GM12878 (cell line): ENCODE measurements around the gene MRPS14. TPM values are rescaled to one million over a fixed set of nuclear protein-coding genes. Genes with fewer than 3 reads are reported as not detected.

ENCODE experiments used
- ATAC-seq: fragments of 200-7000 bp; cut with Tn5 transposase; 3 replicates; pipeline ENCODE4 v1.9.1; 2020; ENCODE audit warnings: mild to moderate bottlenecking, moderate library complexity
- BruUV-seq: library from RNA; stranded (reverse); fragments of 400-500 nt; replicated peaks from 2 replicates; lab custom pipeline; 2021; lab: Mats Ljungman, UMichigan
- CTCF ChIA-PET: fragments of 300-600 bp; sonication (Branson Sonifier 250); formaldehyde crosslinking; extraction: SDS; loops from one replicate; lab custom pipeline; 2021; ENCODE audit warnings: inconsistent platforms; lab: Yijun Ruan, JAX
- POLR2A ChIA-PET: fragments of 350-600 bp; formaldehyde crosslinking; extraction: SDS; loops from one replicate; lab custom pipeline; 2021; ENCODE audit warnings: inconsistent platforms; lab: Charles Lee
- RAD21 ChIA-PET: fragments of 300-600 bp; sonication (Branson Sonifier 250); formaldehyde crosslinking; loops from one replicate; lab custom pipeline; 2023; ENCODE audit warnings: antibody characterized with exemption; ENCODE audit not compliant: unreplicated experiment; lab: Charles Lee
- SMC1A ChIA-PET: fragments of 300-600 bp; sonication (Branson Sonifier 250); formaldehyde crosslinking; loops from one replicate; lab custom pipeline; 2023; ENCODE audit not compliant: unreplicated experiment, uncharacterized antibody; lab: Charles Lee
- DNase-seq: peaks from one replicate; pipeline ENCODE4 v3.0.0-alpha.2; 2011; ENCODE audit warnings: low read depth, low spot score
- FAIRE-seq: peaks from 3 replicates; lab custom pipeline; 2011; peaks lifted over from hg19 to GRCh38; lab: Jason Lieb, UNC
- H2AFZ ChIP-seq: 2 replicates; pipeline ENCODE4 v1.6.0; 2011; ENCODE audit warnings: low read depth, low read length, control low read depth; ENCODE audit not compliant: control insufficient read depth
- H3K27ac ChIP-seq: 2 replicates; pipeline ENCODE4 v1.5.1; 2011; ENCODE audit warnings: control low read depth; ENCODE audit not compliant: control insufficient read depth, insufficient read depth
- H3K27me3 ChIP-seq, 2 experiments: replicated peaks in 1 of 2; 2 replicates each; pipeline versions ENCODE4 v1.6.0 to v1.6.1; 2011; ENCODE audit warnings: low read length in 1 of 2; ENCODE audit not compliant: control insufficient read depth in 2 of 2, insufficient read depth in 2 of 2
- H3K36me3 ChIP-seq, 2 experiments: 2 replicates each; pipeline ENCODE4 v1.5.1; 2011; ENCODE audit warnings: low read length in 1 of 2; ENCODE audit not compliant: control insufficient read depth in 2 of 2, insufficient read depth in 2 of 2
- H3K4me1 ChIP-seq: 2 replicates; pipeline ENCODE4 v1.6.1; 2011; ENCODE audit warnings: mild to moderate bottlenecking, low read length, moderate library complexity, mixed read lengths; ENCODE audit not compliant: control insufficient read depth, insufficient read depth
- H3K4me2 ChIP-seq: 2 replicates; pipeline ENCODE4 v1.6.0; 2011; ENCODE audit warnings: control low read depth; ENCODE audit not compliant: control insufficient read depth, insufficient read depth
- H3K4me3 ChIP-seq: fragments of 200-600 bp; sonication (generic); 2 replicates; pipeline ENCODE4 v1.5.1; 2016
- H3K79me2 ChIP-seq: 2 replicates; pipeline ENCODE4 v1.6.0; 2011; ENCODE audit warnings: low read length; ENCODE audit not compliant: control insufficient read depth, insufficient read depth
- H3K9ac ChIP-seq: 2 replicates; pipeline ENCODE4 v1.8.0; 2011; ENCODE audit warnings: low read length, control low read depth, mixed read lengths; ENCODE audit not compliant: control insufficient read depth, insufficient read depth
- H3K9me3 ChIP-seq: replicated peaks from 3 replicates; pipeline ENCODE4 v1.5.1; 2011; ENCODE audit warnings: mild to moderate bottlenecking, low read length; ENCODE audit not compliant: control insufficient read depth, insufficient read depth
- H4K20me1 ChIP-seq: 2 replicates; pipeline ENCODE4 v1.6.0; 2011; ENCODE audit not compliant: control insufficient read depth, insufficient read depth
- BHLHE40 ChIP-seq, 2 experiments: fragments of 450-650 bp in 1 of 2; IDR thresholded peaks; 2 replicates each; pipeline ENCODE4 v1.6.1; 2011 to 2017; ENCODE audit warnings: low read depth in 2 of 2, borderline replicate concordance in 1 of 2, improper control_type of control experiment in 1 of 2, low read length in 1 of 2, mild to moderate bottlenecking in 1 of 2
- E2F8 ChIP-seq: fragments of 450-650 bp; IDR thresholded peaks from 2 replicates; pipeline ENCODE4 v1.6.1; 2018; ENCODE audit warnings: mild to moderate bottlenecking, low read depth, moderate library complexity; ENCODE audit not compliant: partially characterized antibody
- HDAC6 ChIP-seq: fragments of 200-600 bp; sonication (generic); IDR thresholded peaks from one replicate; pipeline ENCODE4 v1.8.0; 2017; ENCODE audit warnings: antibody characterized with exemption; ENCODE audit not compliant: unreplicated experiment
- MEF2A ChIP-seq: IDR thresholded peaks from 2 replicates; pipeline ENCODE4 v1.6.1; 2011; ENCODE audit warnings: low read depth, mild to moderate bottlenecking, low read length, moderate library complexity; ENCODE audit not compliant: insufficient read depth
- RUNX3 ChIP-seq: IDR thresholded peaks from 2 replicates; pipeline ENCODE4 v1.6.1; 2012; ENCODE audit warnings: low read length, inconsistent platforms
- SREBF2 ChIP-seq: IDR thresholded peaks from 2 replicates; pipeline ENCODE4 v1.6.1; 2012; ENCODE audit warnings: mild to moderate bottlenecking, low read length
- STAT1 ChIP-seq: fragments of 450-650 bp; conservative IDR thresholded peaks from 2 replicates; pipeline ENCODE4 v1.6.1; 2014; ENCODE audit warnings: antibody characterized with exemption, mild to moderate bottlenecking
- ZBTB11 ChIP-seq: fragments of 450-650 bp; formaldehyde crosslinking; IDR thresholded peaks from 2 replicates; pipeline ENCODE4 v1.5.0; 2022; ENCODE audit warnings: mild to moderate bottlenecking, missing genetic modification characterization
- ZBTB33 ChIP-seq: fragments of 450-650 bp; IDR thresholded peaks from 2 replicates; pipeline ENCODE4 v1.6.1; 2017; ENCODE audit warnings: mild to moderate bottlenecking
- ZBTB4 ChIP-seq: fragments of 450-650 bp; formaldehyde crosslinking; IDR thresholded peaks from 2 replicates; pipeline ENCODE4 v1.4.0; 2022; ENCODE audit warnings: mild to moderate bottlenecking, moderate library complexity
- ZNF384 ChIP-seq: IDR thresholded peaks from 2 replicates; pipeline ENCODE4 v1.6.1; 2012; ENCODE audit warnings: low read depth, mild to moderate bottlenecking, low read length, improper control_type of control experiment, borderline replicate concordance
- WGBS: methylation state at CpG from one replicate; pipeline ENCODE4 v1.1.6; 2016; ENCODE audit warnings: low lambda C conversion rate; ENCODE audit not compliant: insufficient replicate concordance, insufficient coverage; ENCODE audit errors: missing lambda C conversion rate; 5-methylcytosine and 5-hydroxymethylcytosine counted together
- in situ Hi-C: fragments of 300-500 bp; cut with MboI; formaldehyde crosslinking; loops from 9 replicates; pipeline ENCODE4 v1.14.3; 2018; ENCODE audit warnings: mixed read lengths
- intact Hi-C: fragments of 100-400 bp; cut with micrococcal nuclease; formaldehyde crosslinking; loops from one replicate; pipeline ENCODE4 v1.14.2; 2022; ENCODE audit not compliant: unreplicated experiment
- polyA plus RNA-seq, 11 experiments: library from polyadenylated mRNA; depleted of rRNA in 4 of 11; unstranded in 6 of 11; stranded (reverse) in 5 of 11; fragments of >200 nt; fragmentation: Nextera tagmentation in 4 of 11; fragmentation: Illumina TruSeq in 1 of 11; extraction: Ambion mirVana in 4 of 11; extraction: Trizol in 1 of 11; gene quantifications; 1 replicate in 1 of 11; 2 replicates in 10 of 11; pipeline versions ENCODE4 v1.2.1 to v1.2.3, GENCODE V29; 2011 to 2016; ENCODE audit warnings: inconsistent platforms in 2 of 11, missing spikeins in 2 of 11, low read depth in 1 of 11
- total RNA-seq, 4 experiments: library from RNA; depleted of rRNA in 3 of 4; stranded (reverse); fragments of >200 nt in 3 of 4; fragmentation: Illumina TruSeq in 1 of 4; extraction: Trizol in 1 of 4; gene quantifications; 2 replicates each; pipeline versions ENCODE4 v1.2.1 to v1.2.3, GENCODE V29; 2013 to 2021

The MRPS14 gene
- total and polyA plus RNA-seq, 10 of the 15 experiments (the other 5 are each of a cell fraction or from before 2014, with no cell fraction given): 31.1 to 224 (median 50.4) TPM

- ChIA-PET SMC1A (interaction anchor here (0.6 to 1.0 kb wide), 2 partner anchors 9 to 10 kb away, joined by 3 to 7 read pairs; no protein-coding TSS in a partner anchor), CTCF (no interaction called here), POLR2A (interaction anchor here (1.5 to 1.9 kb wide), 2 partner anchors 9 to 10 kb away, joined by 5 to 14 read pairs; partner anchors contain the start of gene MRPS14), RAD21 (no interaction called here)
- Histone ChIP-seq H2AFZ (no peak overlapping the region), H4K20me1 (no peaks in the 10 kb centered on the region), H3K79me2 (no peaks in the 10 kb centered on the region; the same call in 1 of the 2 replicates), H3K36me3 (peaks cover 5 to 38% of the 10 kb centered on the region in 2 experiments), H3K9me3 (no peaks in the 10 kb centered on the region), H3K27me3 (no peaks in the 10 kb centered on the region), H3K4me3 (no peak overlapping the region), H3K9ac (no peak overlapping the region), H3K4me1 (no peaks in the 10 kb centered on the region), H3K27ac (no peak overlapping the region), H3K4me2 (no peak overlapping the region)
- no peak for DNase-seq
- WGBS: 100% methylated on average over 1 of the region's 1 CpG
- BruUV-seq: no TSS peak
- in situ Hi-C loops: no loop called here
- no peak for FAIRE-seq
- intact Hi-C loops: no loop called here
- ATAC-seq: no peak
- no peak for TF ChIP-seq BHLHE40 (IDR thresholded peaks at IDR 0.05; ENCODE audit: borderline replicate concordance in 1 of 2, low read depth in 2 of 2, low read length in 1 of 2)
- TF ChIP-seq STAT1: no peak
- TF ChIP-seq ZNF384: no peak
- no peak for TF ChIP-seq HDAC6
- no peak for TF ChIP-seq RUNX3
- no peak for TF ChIP-seq ZBTB11 (CRISPR knock-in tag)
- TF ChIP-seq ZBTB4: no peak
- no peak for TF ChIP-seq MEF2A
- no peak for TF ChIP-seq ZBTB33
- TF ChIP-seq E2F8: no peak
- no peak for TF ChIP-seq SREBF2
Observed at GRCh38 chr1:175013445-175013844, 9.8 kb downstream of the MRPS14 start.
